GM12865 (cell line): ENCODE measurements around the gene LZTS3.

Source experiments
- DNase-seq: peaks from one replicate; pipeline ENCODE4 v3.0.0; 2010; ENCODE audit warnings: low read depth
- H3K4me3 ChIP-seq: 2 replicates; pipeline ENCODE4 v1.5.1; 2011; ENCODE audit warnings: mild to moderate bottlenecking, low read depth, low read length, control low read depth
- TF ChIP-seq, protein P1 (sequence below): IDR thresholded peaks from 2 replicates; pipeline ENCODE4 v1.5.1; 2011; ENCODE audit warnings: low read length, control low read depth, low read depth, inconsistent platforms; ENCODE audit not compliant: insufficient read depth; ENCODE audit errors: missing control alignments

LZTS3 gene

DNA sequence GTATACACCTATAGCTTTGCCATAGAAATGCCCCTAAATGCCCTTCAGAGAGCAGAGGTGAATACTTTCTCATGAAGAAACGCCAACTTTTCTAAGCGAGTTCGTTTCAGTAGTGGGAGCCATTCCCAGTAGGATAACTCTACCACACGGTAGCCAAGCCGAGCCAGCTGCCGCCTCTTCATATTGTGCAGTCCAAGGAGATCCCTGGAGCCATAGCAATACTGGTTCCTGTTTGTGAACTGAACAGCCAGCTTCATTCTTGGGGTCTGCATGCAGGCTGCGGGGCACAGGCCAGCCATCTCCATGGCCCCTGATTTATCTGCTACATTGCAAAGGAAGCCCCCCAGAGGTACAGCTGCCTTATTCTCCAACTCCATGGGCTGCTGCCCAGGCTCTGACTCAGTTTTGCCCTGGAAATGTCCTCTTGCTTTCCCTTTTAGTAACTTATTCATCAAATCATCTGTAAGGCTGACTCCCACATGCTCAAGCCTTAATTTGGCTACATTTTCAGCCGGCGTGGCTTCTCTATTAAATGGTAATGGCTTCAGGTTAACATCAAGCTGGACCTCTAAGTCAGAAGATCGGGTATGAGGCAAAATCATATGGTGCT, 26.5 kb downstream of the LZTS3 start:
- DNase-seq = no peak
- no peak overlapping the region for H3K4me3 ChIP-seq
- TF ChIP-seq, protein P1, sequence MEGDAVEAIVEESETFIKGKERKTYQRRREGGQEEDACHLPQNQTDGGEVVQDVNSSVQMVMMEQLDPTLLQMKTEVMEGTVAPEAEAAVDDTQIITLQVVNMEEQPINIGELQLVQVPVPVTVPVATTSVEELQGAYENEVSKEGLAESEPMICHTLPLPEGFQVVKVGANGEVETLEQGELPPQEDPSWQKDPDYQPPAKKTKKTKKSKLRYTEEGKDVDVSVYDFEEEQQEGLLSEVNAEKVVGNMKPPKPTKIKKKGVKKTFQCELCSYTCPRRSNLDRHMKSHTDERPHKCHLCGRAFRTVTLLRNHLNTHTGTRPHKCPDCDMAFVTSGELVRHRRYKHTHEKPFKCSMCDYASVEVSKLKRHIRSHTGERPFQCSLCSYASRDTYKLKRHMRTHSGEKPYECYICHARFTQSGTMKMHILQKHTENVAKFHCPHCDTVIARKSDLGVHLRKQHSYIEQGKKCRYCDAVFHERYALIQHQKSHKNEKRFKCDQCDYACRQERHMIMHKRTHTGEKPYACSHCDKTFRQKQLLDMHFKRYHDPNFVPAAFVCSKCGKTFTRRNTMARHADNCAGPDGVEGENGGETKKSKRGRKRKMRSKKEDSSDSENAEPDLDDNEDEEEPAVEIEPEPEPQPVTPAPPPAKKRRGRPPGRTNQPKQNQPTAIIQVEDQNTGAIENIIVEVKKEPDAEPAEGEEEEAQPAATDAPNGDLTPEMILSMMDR = no peak

DNA sequence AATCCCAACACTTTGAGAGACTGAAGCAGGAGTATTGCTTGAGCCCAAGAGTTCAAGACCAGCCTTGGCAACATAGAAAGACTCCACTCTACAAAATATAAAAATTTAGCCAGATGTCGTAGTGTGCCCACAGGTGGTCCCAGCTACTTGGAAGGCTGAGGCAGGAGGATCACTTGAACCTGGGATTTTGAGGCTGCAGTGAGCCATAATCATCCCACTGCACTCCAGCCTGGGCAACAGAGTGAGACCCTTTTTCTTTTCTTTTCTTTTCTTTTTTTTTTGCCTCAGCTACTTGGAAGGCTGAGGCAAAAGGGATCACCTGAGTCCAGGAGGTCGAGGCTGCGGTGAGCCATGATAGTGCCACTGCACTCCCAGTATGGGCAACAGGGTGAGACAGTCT, 31.6 kb downstream of the LZTS3 start:
- DNase-seq = no peak
- no peak overlapping the region for H3K4me3 ChIP-seq
- TF ChIP-seq, protein P1 = no peak

DNA sequence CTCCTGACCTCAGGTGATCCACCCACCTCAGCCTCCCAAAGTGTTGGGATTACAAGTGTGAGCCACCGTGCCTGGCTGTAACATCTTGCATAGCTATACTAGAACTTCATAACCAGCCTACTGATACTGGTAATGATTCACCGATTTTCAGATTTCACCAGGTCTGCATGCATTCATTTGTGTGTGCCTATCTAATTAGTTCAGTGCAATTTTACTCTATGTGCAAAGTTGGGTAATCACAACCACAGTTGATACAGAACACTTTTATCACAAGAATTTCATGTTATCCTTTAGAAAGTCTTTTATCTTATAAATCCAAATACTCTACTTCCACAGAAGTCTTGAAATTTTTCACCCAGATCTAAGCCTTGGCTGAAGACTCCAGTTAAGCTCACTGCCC, 35.9 kb downstream of the LZTS3 start:
- TF ChIP-seq, protein P1 = no peak
- DNase-seq = no peak
- no peak overlapping the region for H3K4me3 ChIP-seq

DNA sequence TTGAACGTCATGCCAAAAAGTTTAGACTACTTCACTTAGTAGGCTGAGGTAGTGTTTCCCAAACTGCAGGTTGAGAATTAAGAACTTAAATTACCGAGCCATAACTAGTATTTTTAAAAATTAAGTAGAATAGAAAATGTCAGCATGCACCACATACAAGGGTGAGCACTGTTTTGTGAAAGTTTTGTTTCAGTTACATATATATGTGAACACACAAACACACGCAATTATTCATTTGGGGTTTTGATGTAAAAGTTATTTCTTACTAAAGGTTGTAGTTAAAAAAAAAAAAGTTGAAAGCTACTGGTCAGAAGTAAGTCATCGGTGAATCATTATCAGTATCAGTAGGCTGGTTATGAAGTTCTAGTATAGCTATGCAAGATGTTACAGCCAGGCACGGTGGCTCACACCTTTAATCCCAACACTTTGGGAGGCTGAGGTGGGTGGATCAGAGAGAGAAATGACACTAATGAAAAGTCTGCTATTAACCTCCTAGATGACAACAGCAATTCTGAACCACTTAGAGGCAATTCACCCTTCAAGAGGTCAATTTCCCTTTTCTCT, 37.8 kb downstream of the LZTS3 start:
- DNase-seq = no peak
- no peak overlapping the region for H3K4me3 ChIP-seq
- TF ChIP-seq, protein P1 = no peak

DNA sequence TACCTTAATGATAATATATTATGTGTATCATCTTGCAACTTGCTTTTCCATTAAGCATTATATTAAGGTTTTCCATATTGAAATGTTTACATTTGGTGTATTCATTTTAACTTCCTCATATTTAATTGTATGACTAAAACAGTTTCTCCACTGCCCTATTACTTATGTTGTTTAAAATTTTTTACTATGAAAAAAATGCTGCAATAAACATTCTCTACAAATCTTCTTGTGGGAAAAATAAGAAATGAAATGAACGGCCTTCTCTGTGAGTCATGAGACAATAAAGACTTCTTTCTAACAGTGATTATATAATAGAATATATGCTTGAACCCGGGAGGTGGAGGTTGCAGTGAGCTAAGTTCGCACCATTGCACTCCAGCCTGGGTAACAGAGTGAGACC, 39.2 kb downstream of the LZTS3 start:
- no peak for DNase-seq
- H3K4me3 ChIP-seq = no peak overlapping the region
- TF ChIP-seq, protein P1 = no peak

DNA sequence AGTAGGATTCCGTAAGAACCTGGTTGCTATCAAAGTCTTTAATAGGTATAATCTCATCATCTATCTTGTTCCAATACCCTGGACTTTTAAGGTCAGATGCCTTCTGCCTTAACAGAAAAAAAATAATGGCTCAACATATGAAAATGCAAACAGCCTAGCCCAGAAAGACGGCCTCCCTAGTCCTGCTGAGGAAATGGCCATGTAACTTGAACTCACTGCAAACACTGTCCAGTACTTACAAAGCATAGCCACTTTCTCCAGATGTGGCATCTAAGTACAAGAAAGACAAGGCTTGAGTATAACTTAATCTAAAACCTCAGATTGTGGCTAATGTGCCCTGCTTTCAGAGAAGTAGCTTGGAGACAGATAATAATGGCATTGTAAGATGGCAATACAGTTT, 40.2 kb downstream of the LZTS3 start:
- TF ChIP-seq, protein P1 = no peak
- no peak overlapping the region for H3K4me3 ChIP-seq
- DNase-seq = no peak
